Lower lobe of right lung (tissue), 2 donors: ENCODE measurements around the gene PDK2. TPM values are rescaled to one million over a fixed set of nuclear protein-coding genes. Genes with fewer than 3 reads are reported as not detected.
A peak's percentile ranks its signal among the peaks of the same experiment; 100 is the strongest.

ENCODE experiments used
- ATAC-seq, 2 donors: fragments of 200-7000 bp; cut with Tn5 transposase; one replicate each; pipeline ENCODE4 v1.9.1; 2020 to 2022; ENCODE audit warnings: mild to moderate bottlenecking in 2 of 2, moderate library complexity in 2 of 2
- DNase-seq: peaks from one replicate; pipeline ENCODE4 v3.0.0-alpha.2; 2020
- H3K27ac ChIP-seq: fragments of 200-600 bp; one replicate; pipeline ENCODE4 v1.8.0; 2022
- H3K27me3 ChIP-seq: fragments of 200-600 bp; one replicate; pipeline ENCODE4 v1.8.0; 2022; ENCODE audit warnings: low read depth
- H3K36me3 ChIP-seq: fragments of 200-600 bp; one replicate; pipeline ENCODE4 v1.8.0; 2022; ENCODE audit warnings: mild to moderate bottlenecking
- H3K4me1 ChIP-seq: fragments of 200-600 bp; one replicate; pipeline ENCODE4 v1.8.0; 2022
- H3K4me3 ChIP-seq: fragments of 200-600 bp; one replicate; pipeline ENCODE4 v1.8.0; 2022; ENCODE audit warnings: mild to moderate bottlenecking
- H3K9me3 ChIP-seq: fragments of 200-600 bp; one replicate; pipeline ENCODE4 v1.8.0; 2022
- CTCF ChIP-seq: fragments of 200-600 bp; IDR thresholded peaks from one replicate; pipeline ENCODE4 v1.8.0; 2022; ENCODE audit warnings: antibody characterized with exemption, mild to moderate bottlenecking
- intact Hi-C: fragments of 100-400 bp; cut with DNase I; formaldehyde crosslinking; loops from one replicate; pipeline ENCODE4 v1.11.0; 2022
- total RNA-seq: library from RNA; stranded (reverse); fragmentation: NEBNext Ultra II Directional; extraction: Animal tissue kit (Norgen Biotek cat#: 25700); gene quantifications from one replicate; pipeline ENCODE4 v1.2.1, GENCODE V29; 2021
- donor health status: DM: no; HTN: yes; CAD: no; lungs with severe emphysema.

Gene PDK2
- total RNA-seq, 1 donor from 2014 or later = 35.7 TPM

DNA sequence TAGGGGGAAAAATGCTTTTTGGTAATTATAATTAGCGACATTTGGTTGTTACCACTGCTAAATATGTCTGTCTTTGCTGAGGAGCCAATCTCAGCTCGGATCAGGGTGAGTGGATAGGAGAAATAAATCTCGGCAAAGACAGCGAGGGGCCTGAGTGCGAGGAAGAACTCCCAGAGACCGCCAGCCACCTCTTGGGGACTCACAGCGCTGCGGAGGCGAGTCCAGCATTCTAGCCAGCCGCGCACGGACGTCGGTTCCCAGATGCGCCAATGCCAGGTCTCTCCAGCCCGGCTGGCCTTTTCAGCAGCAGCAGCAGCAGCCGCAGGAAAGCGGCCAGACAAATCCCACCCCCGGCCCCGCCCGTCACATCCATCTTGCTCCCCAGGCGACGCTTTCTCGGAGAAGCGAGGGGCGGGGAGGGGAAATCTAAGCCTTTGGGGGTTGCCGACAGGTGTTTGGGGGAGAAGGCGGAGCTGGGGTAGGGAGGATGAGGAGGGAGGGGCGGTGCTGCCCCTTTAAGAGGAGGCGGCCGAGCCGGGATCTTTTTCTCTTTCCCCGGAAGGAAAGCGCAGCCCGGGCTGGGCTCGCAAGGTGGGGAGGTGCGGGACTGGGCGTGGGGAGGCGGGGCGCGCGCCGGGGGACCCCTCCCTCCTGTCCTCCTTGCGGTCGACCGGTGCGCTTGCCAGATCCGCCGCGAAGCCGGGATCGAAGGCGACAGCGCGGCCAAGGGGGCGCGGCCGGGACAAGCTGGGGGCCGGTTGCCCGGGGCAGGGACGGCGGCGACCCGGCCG is 39.5 kb upstream of the PDK2 start, which contains the start of gene ITGA3:
ITGA3 (plus strand) TSS at position 685 of the 791 bp plus-strand sequence. CDS start 330 bp downstream, outside the sequence.
- intact Hi-C loops = no loop called here
- Histone ChIP-seq H3K4me1 (peaks cover 84% of the 10 kb centered on the region), H3K27ac (peak within 1 kb of the TSS; percentile 96), H3K9me3 (no peaks in the 10 kb centered on the region), H3K27me3 (no peaks in the 10 kb centered on the region), H3K36me3 (no peaks in the 10 kb centered on the region), H3K4me3 (peak within 1 kb of the TSS; percentile 89)
- no peak for TF ChIP-seq CTCF
- ATAC-seq = peak; percentile 85 to 87
- peak; percentile 90 for DNase-seq

GRCh38 chr17:50056217-50056960 is 38.8 kb upstream of the PDK2 start:
- DNase-seq = peak; percentile 80
- ATAC-seq = peak; percentile 27 to 58
- TF ChIP-seq CTCF = peak; percentile 39

DNA sequence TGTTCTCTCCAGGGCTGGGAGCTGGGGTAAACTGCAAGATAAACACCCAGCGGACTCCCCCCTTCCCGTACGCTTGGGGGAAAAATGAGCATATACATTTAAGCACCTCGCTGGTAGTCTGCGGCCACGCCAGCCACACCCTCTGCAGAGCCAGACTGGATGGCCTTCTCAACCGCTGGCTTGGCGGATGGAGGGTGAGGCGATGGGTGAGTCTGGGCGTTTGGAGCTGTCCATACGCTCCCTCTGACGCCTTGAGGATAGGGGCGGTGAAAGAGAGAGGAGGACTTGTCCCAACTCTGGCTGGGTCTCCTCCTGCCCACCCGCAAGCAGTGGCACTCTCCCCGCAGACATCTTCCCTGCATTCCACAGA is 38.2 kb upstream of the PDK2 start:
- Histone ChIP-seq H3K36me3 (no peaks in the 10 kb centered on the region), H3K9me3 (no peaks in the 10 kb centered on the region), H3K27ac (peak overlapping the region; percentile 96), H3K4me1 (peaks cover 84% of the 10 kb centered on the region), H3K27me3 (no peaks in the 10 kb centered on the region), H3K4me3 (peak overlapping the region; percentile 89)
- no peak for DNase-seq
- no peak for ATAC-seq
- TF ChIP-seq CTCF = no peak
- intact Hi-C loops = no loop called here

More at GRCh38 chr17:50056217-50056960, 38.8 kb upstream of the PDK2 start:
- H3K4me1 ChIP-seq = peaks cover 84% of the 10 kb centered on the region
- no peaks in the 10 kb centered on the region for H3K27me3 ChIP-seq
- H3K27ac ChIP-seq = peak overlapping the region; percentile 96
- no peaks in the 10 kb centered on the region for H3K9me3 ChIP-seq
- peak overlapping the region; percentile 89 for H3K4me3 ChIP-seq
- no peaks in the 10 kb centered on the region for H3K36me3 ChIP-seq
- intact Hi-C loops = no loop called here

DNA sequence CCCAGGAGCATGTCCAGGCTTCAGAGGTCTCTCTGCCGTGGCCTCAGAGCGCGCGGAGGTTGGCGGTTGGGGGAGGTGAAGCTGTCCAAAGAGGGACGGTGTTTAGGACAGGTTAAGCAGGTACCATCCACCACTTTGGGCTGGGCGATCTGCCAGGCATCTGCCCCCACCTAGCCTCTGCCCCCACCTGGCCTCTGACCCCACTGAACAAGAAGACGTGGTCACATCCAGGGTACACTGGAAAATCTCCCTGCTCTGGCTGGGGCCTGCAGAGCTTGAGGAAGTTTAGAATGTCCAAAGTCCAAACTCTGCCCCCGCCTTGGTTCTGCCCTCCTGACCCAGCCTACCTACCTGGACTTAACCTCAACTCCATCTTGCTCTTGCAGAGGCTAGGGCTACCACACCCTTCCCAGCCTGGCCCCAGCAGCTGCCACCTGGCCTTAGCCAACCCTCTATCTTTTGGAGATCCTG is 37.6 kb upstream of the PDK2 start:
- no peaks in the 10 kb centered on the region for H3K9me3 ChIP-seq
- H3K4me3 ChIP-seq = peak overlapping the region; percentile 89
- no peaks in the 10 kb centered on the region for H3K27me3 ChIP-seq
- ATAC-seq (no peak), DNase-seq (no peak)
- peaks cover 84% of the 10 kb centered on the region for H3K4me1 ChIP-seq
- TF ChIP-seq CTCF = no peak
- peak overlapping the region; percentile 96 for H3K27ac ChIP-seq
- no peaks in the 10 kb centered on the region for H3K36me3 ChIP-seq
- intact Hi-C loops = no loop called here

- H3K27ac ChIP-seq = peak overlapping the region; percentile 96
- TF ChIP-seq CTCF = no peak
- H3K27me3 ChIP-seq = no peaks in the 10 kb centered on the region
- DNase-seq (no peak), ATAC-seq (no peak)
- peak overlapping the region; percentile 89 for H3K4me3 ChIP-seq
- H3K9me3 ChIP-seq = no peaks in the 10 kb centered on the region
- H3K36me3 ChIP-seq = no peaks in the 10 kb centered on the region
- intact Hi-C loops = no loop called here
- peaks cover 84% of the 10 kb centered on the region for H3K4me1 ChIP-seq
Measured at GRCh38 chr17:50058296-50058953, 36.7 kb upstream of the PDK2 start.
